Measurements from ENCODE around the gene ARHGAP32.

- TF ChIP-seq, protein P1, sequence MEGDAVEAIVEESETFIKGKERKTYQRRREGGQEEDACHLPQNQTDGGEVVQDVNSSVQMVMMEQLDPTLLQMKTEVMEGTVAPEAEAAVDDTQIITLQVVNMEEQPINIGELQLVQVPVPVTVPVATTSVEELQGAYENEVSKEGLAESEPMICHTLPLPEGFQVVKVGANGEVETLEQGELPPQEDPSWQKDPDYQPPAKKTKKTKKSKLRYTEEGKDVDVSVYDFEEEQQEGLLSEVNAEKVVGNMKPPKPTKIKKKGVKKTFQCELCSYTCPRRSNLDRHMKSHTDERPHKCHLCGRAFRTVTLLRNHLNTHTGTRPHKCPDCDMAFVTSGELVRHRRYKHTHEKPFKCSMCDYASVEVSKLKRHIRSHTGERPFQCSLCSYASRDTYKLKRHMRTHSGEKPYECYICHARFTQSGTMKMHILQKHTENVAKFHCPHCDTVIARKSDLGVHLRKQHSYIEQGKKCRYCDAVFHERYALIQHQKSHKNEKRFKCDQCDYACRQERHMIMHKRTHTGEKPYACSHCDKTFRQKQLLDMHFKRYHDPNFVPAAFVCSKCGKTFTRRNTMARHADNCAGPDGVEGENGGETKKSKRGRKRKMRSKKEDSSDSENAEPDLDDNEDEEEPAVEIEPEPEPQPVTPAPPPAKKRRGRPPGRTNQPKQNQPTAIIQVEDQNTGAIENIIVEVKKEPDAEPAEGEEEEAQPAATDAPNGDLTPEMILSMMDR (IDR thresholded peaks at IDR 0.05; ENCODE audit: low read depth, low read length, poor library complexity, severe bottlenecking), result no peak
- TF ChIP-seq EZH2phosphoT487 (IDR thresholded peaks at IDR 0.05; ENCODE audit: borderline replicate concordance, low read length), result no peak
Observed at GRCh38 chr11:128915149-128915521, 277.0 kb downstream of the ARHGAP32 start.

Data from DOHH2 (cell line).